Lung (tissue), 12 donors: ENCODE data around the gene CADM2. TPM values are rescaled to one million over a fixed set of nuclear protein-coding genes. Genes with fewer than 3 reads are reported as not detected.

Source experiments
- ATAC-seq: fragments of 200-7000 bp; cut with Tn5 transposase; one replicate; pipeline ENCODE4 v1.9.1; 2020; ENCODE audit warnings: moderate number of reproducible peaks; ENCODE audit not compliant: insufficient read depth, low FRiP score
- DNase-seq, 3 donors: peaks; one replicate each; pipeline ENCODE4 v3.0.0-alpha.2; 2013 to 2017
- H3K27ac ChIP-seq, 2 donors: one replicate each; pipeline ENCODE4 v1.5.1; 2013; ENCODE audit warnings: mild to moderate bottlenecking in 2 of 2, moderate library complexity in 2 of 2, control low read depth in 1 of 2, inconsistent platforms in 1 of 2, low read depth in 1 of 2, low read length in 1 of 2
- H3K27me3 ChIP-seq, 3 donors: one replicate each; pipeline ENCODE4 v1.5.1; 2013; ENCODE audit warnings: low read length in 2 of 3; ENCODE audit not compliant: control insufficient read depth in 3 of 3, insufficient read depth in 3 of 3
- H3K36me3 ChIP-seq, 4 donors: one replicate each; pipeline ENCODE4 v1.5.1; 2013; ENCODE audit warnings: low read length in 4 of 4, mild to moderate bottlenecking in 1 of 4, moderate library complexity in 1 of 4; ENCODE audit not compliant: control insufficient read depth in 4 of 4, insufficient read depth in 4 of 4
- H3K4me1 ChIP-seq, 5 donors: one replicate each; pipeline ENCODE4 v1.5.1; 2013; ENCODE audit warnings: low read length in 5 of 5, mild to moderate bottlenecking in 2 of 5, moderate library complexity in 1 of 5; ENCODE audit not compliant: control insufficient read depth in 5 of 5, insufficient read depth in 5 of 5
- H3K4me3 ChIP-seq: one replicate; pipeline ENCODE4 v1.5.1; 2013; ENCODE audit warnings: mild to moderate bottlenecking, control low read depth, moderate library complexity
- H3K9ac ChIP-seq, 2 donors: one replicate each; pipeline ENCODE4 v1.5.1; 2013; ENCODE audit warnings: low read length in 2 of 2, control low read depth in 1 of 2; ENCODE audit not compliant: insufficient read depth in 1 of 2
- H3K9me3 ChIP-seq, 4 donors: one replicate each; pipeline ENCODE4 v1.5.1; 2013; ENCODE audit warnings: low read length in 3 of 4, mild to moderate bottlenecking in 1 of 4, moderate library complexity in 1 of 4; ENCODE audit not compliant: control insufficient read depth in 4 of 4, insufficient read depth in 3 of 4
- CTCF ChIP-seq: IDR thresholded peaks from 2 replicates; pipeline ENCODE4 v1.5.1; 2012; ENCODE audit warnings: mild to moderate bottlenecking; ENCODE audit errors: control extremely low read depth, extremely low read depth
- WGBS, 2 donors: extraction: QIAGEN DNeasy Blood & Tissue Kit; methylation state at CpG; one replicate each; pipeline ENCODE4 v1.1.7; 2013; 5-methylcytosine and 5-hydroxymethylcytosine counted together
- polyA plus RNA-seq, 2 donors: library from polyadenylated mRNA; stranded (reverse); fragments of 200-250 nt; gene quantifications; one replicate each; pipeline ENCODE4 v1.2.1, GENCODE V29; 2013
- total RNA-seq, 2 donors: library from RNA; depleted of rRNA in 1 of 2; stranded (reverse); fragments of >200 nt in 1 of 2; gene quantifications; one replicate each; pipeline ENCODE4 v1.2.1, GENCODE V29; 2014 to 2021
- donor health status: control.
- donor health status: control.
- donor health status: Bipolar disorder and iron deficiency.
- donor health status: healthy.
- donor health status: DM: yes; HTN: yes; CAD: no.

Gene CADM2
- total and polyA plus RNA-seq, 4 donors, result 0.14 to 3.3 (median 0.32) TPM

- no peaks in the 10 kb centered on the region for H3K4me1 ChIP-seq
These were observed 635.9 kb downstream of the CADM2 start for GRCh38 chr3:85594676-85595075.

GRCh38 chr3:85603378-85603777 lies 644.6 kb downstream of the CADM2 start:
- WGBS, 2 donors, result 79 to 82% methylated on average over 1 of the region's 1 CpG
- no peaks in the 10 kb centered on the region for H3K4me1 ChIP-seq
- H3K36me3 ChIP-seq, result no peaks in the 10 kb centered on the region
- ATAC-seq (no peak), DNase-seq (no peak)
- no peaks in the 10 kb centered on the region for H3K27me3 ChIP-seq
- no peak overlapping the region for H3K27ac ChIP-seq
- H3K4me3 ChIP-seq, result no peak overlapping the region
- H3K9me3 ChIP-seq, result no peaks in the 10 kb centered on the region
- TF ChIP-seq CTCF, result no peak
- no peak overlapping the region for H3K9ac ChIP-seq

More at GRCh38 chr3:85594676-85595075, 635.9 kb downstream of the CADM2 start:
- Histone ChIP-seq H3K9me3 (no peaks in the 10 kb centered on the region), H3K9ac (no peak overlapping the region), H3K27me3 (no peaks in the 10 kb centered on the region), H3K27ac (no peak overlapping the region), H3K4me3 (no peak overlapping the region), H3K36me3 (no peaks in the 10 kb centered on the region)
- 53 to 77% methylated on average over 1 of the region's 1 CpG for WGBS, 2 donors
- no peak for TF ChIP-seq CTCF
- ATAC-seq, result no peak
- peak in 2 of 3 donors; percentile 28 to 40 for DNase-seq

GRCh38 chr3:85604641-85605040 lies 645.9 kb downstream of the CADM2 start:
- H3K4me3 ChIP-seq, result no peak overlapping the region
- H3K9ac ChIP-seq, result no peak overlapping the region
- TF ChIP-seq CTCF, result no peak
- WGBS, 2 donors, result 81 to 88% methylated on average over 3 of the region's 3 CpGs
- ATAC-seq (no peak), DNase-seq (no peak)
- no peak overlapping the region for H3K27ac ChIP-seq
- no peaks in the 10 kb centered on the region for H3K36me3 ChIP-seq
- H3K4me1 ChIP-seq, result no peaks in the 10 kb centered on the region
- H3K27me3 ChIP-seq, result no peaks in the 10 kb centered on the region
- no peaks in the 10 kb centered on the region for H3K9me3 ChIP-seq

GRCh38 chr3:85605066-85605465 lies 646.3 kb downstream of the CADM2 start:
- WGBS, 2 donors, result 73 to 80% methylated on average over 2 of the region's 2 CpGs
- Histone ChIP-seq H3K4me1 (no peaks in the 10 kb centered on the region), H3K9ac (no peak overlapping the region), H3K36me3 (no peaks in the 10 kb centered on the region), H3K27ac (no peak overlapping the region), H3K9me3 (no peaks in the 10 kb centered on the region), H3K4me3 (no peak overlapping the region), H3K27me3 (no peaks in the 10 kb centered on the region)
- no peak for TF ChIP-seq CTCF
- DNase-seq (no peak), ATAC-seq (no peak)
